Measurements from ENCODE around the gene ALDH4A1. TPM values are rescaled to one million over a fixed set of nuclear protein-coding genes. Genes with fewer than 3 reads are reported as not detected.

Gene ALDH4A1
- total RNA-seq, 2 experiments from 2014 or later: 4.4 to 5.8 TPM

- H3K4me1 Mint-ChIP-seq: peaks cover 33% of the 10 kb centered on the region
- peak; percentile 40 for ATAC-seq
- H3K27ac Mint-ChIP-seq: peak overlapping the region; percentile 65
- DNase-seq: peak; percentile 56
- peaks cover 58% of the 10 kb centered on the region for H3K36me3 Mint-ChIP-seq (ENCODE audit: low read depth)
- H3K9me3 Mint-ChIP-seq (ENCODE audit: low read depth): no peaks in the 10 kb centered on the region
- ChIA-PET CTCF (interaction anchor here (0.6 to 3.9 kb wide), 23 partner anchors 13 to 745 kb away, joined by 3 to 28 read pairs (median 4); no protein-coding TSS in a partner anchor), POLR2A (interaction anchor here (0.6 to 1.3 kb wide), 4 partner anchors 18 to 165 kb away, joined by 3 to 4 read pairs (median 4); no protein-coding TSS in a partner anchor)
- intact Hi-C loops (cut with DNase I, micrococcal nuclease): loop anchor here (5.0 to 10.0 kb wide), 2 partner anchors 203 to 976 kb away; partner anchors contain the start of gene OTUD3 (in 1 of the 2)
- H3K27me3 Mint-ChIP-seq: no peaks in the 10 kb centered on the region
- no peak overlapping the region for H3K4me3 Mint-ChIP-seq
Measured at GRCh38 chr1:18908911-18909771, 6.8 kb upstream of the ALDH4A1 start.

- ATAC-seq: no peak
- no peaks in the 10 kb centered on the region for H3K9me3 Mint-ChIP-seq (ENCODE audit: low read depth)
- intact Hi-C loops (cut with DNase I, micrococcal nuclease): loop anchor here (1.0 to 10.0 kb wide), 7 partner anchors 43 to 977 kb away; partner anchors contain the start of gene OTUD3 (in 1 of the 2)
Measured at GRCh38 chr1:18907917-18908845, 5.8 kb upstream of the ALDH4A1 start.

GRCh38 chr1:18907021-18907916, 4.9 kb upstream of the ALDH4A1 start:
- no peaks in the 10 kb centered on the region for H3K27me3 Mint-ChIP-seq
- H3K4me1 Mint-ChIP-seq: peaks cover 32% of the 10 kb centered on the region
- H3K27ac Mint-ChIP-seq: peak overlapping the region; percentile 51
- intact Hi-C loops (cut with DNase I, micrococcal nuclease): loop anchor here (1.0 to 10.0 kb wide), 7 partner anchors 44 to 978 kb away; partner anchors contain the start of gene OTUD3 (in 1 of the 2)
- POLR2A ChIA-PET: interaction anchor here (0.9 to 1.0 kb wide), 2 partner anchors 19 to 48 kb away, joined by 3 to 5 read pairs; no protein-coding TSS in a partner anchor
- CTCF ChIA-PET: interaction anchor here (0.6 to 3.9 kb wide), 36 partner anchors 9 to 277 kb away, joined by 3 to 28 read pairs (median 4); partner anchors contain the start of gene IFFO2
- peaks cover 51% of the 10 kb centered on the region for H3K36me3 Mint-ChIP-seq (ENCODE audit: low read depth)
- DNase-seq (peak; percentile 69), ATAC-seq (no peak)
- H3K4me3 Mint-ChIP-seq: no peak overlapping the region
- no peaks in the 10 kb centered on the region for H3K9me3 Mint-ChIP-seq (ENCODE audit: low read depth)

More at GRCh38 chr1:18907917-18908845, 5.8 kb upstream of the ALDH4A1 start:
- H3K4me1 Mint-ChIP-seq: peaks cover 35% of the 10 kb centered on the region
- H3K27me3 Mint-ChIP-seq: no peaks in the 10 kb centered on the region
- ChIA-PET POLR2A (interaction anchor here (0.6 to 1.3 kb wide), 3 partner anchors 19 to 166 kb away, joined by 3 to 4 read pairs (median 4); no protein-coding TSS in a partner anchor), CTCF (interaction anchor here (0.6 to 3.9 kb wide), 33 partner anchors 14 to 746 kb away, joined by 3 to 28 read pairs (median 4); partner anchors contain the start of gene IFFO2)
- H3K27ac Mint-ChIP-seq: peak overlapping the region; percentile 65
- DNase-seq: no peak
- H3K4me3 Mint-ChIP-seq: no peak overlapping the region
- H3K36me3 Mint-ChIP-seq (ENCODE audit: low read depth): peaks cover 55% of the 10 kb centered on the region

- Mint-ChIP-seq H3K27me3 (no peaks in the 10 kb centered on the region), H3K36me3 (ENCODE audit: low read depth) (peaks cover 17% of the 10 kb centered on the region), H3K4me1 (peaks cover 25% of the 10 kb centered on the region), H3K4me3 (peak overlapping the region; percentile 86), H3K9me3 (ENCODE audit: low read depth) (no peaks in the 10 kb centered on the region), H3K27ac (peak overlapping the region; percentile 45)
- ChIA-PET POLR2A (interaction anchor here (0.7 to 2.0 kb wide), 7 partner anchors 10 to 171 kb away, joined by 3 to 5 read pairs (median 3); partner anchors contain the start of gene IFFO2), CTCF (interaction anchor here (0.9 to 3.8 kb wide), 10 partner anchors 11 to 347 kb away, joined by 3 to 35 read pairs (median 4); partner anchors contain the start of gene EMC1)
- ATAC-seq (no peak), DNase-seq (no peak)
- intact Hi-C loops (cut with DNase I, micrococcal nuclease): loop anchor here (5.0 to 10.0 kb wide), 5 partner anchors 169 to 981 kb away; partner anchors contain the start of genes HTR6 (in 1 of the 2) and OTUD3 (in 1 of the 2)
Measured at GRCh38 chr1:18903291-18903756, 969 bp upstream of the ALDH4A1 start.

GRCh38 chr1:18901952-18902522, 318 bp downstream of the ALDH4A1 start:
- no peaks in the 10 kb centered on the region for H3K27me3 Mint-ChIP-seq
- intact Hi-C loops (cut with DNase I, micrococcal nuclease): loop anchor here (1.0 to 10.0 kb wide), 12 partner anchors 24 to 983 kb away; partner anchors contain the start of genes AKR7A2 (in 1 of the 2), EMC1 (in 1 of the 2), HTR6 (in 1 of the 2) and IFFO2 (in 1 of the 2)
- no peak for ATAC-seq
- ChIA-PET POLR2A (interaction anchor here (1.0 to 2.0 kb wide), 5 partner anchors 25 to 54 kb away, joined by 3 to 5 read pairs (median 3); partner anchors contain the start of gene IFFO2), CTCF (interaction anchor here (0.5 to 3.8 kb wide), 10 partner anchors 12 to 1856 kb away, joined by 3 to 35 read pairs (median 4); partner anchors contain the start of gene EMC1)
- H3K4me1 Mint-ChIP-seq: peaks cover 20% of the 10 kb centered on the region
- no peak for DNase-seq
- H3K27ac Mint-ChIP-seq: peak overlapping the region; percentile 71
- H3K4me3 Mint-ChIP-seq: peak overlapping the region; percentile 86
- peaks cover 5% of the 10 kb centered on the region for H3K36me3 Mint-ChIP-seq (ENCODE audit: low read depth)
- no peaks in the 10 kb centered on the region for H3K9me3 Mint-ChIP-seq (ENCODE audit: low read depth)

GRCh38 chr1:18901147-18901951, 1.0 kb downstream of the ALDH4A1 start:
- CTCF ChIA-PET: interaction anchor here (0.6 to 1.8 kb wide), 2 partner anchors 10 to 40 kb away, joined by 3 to 5 read pairs; no protein-coding TSS in a partner anchor
- Mint-ChIP-seq H3K36me3 (ENCODE audit: low read depth) (no peaks in the 10 kb centered on the region), H3K4me3 (peak overlapping the region; percentile 86), H3K27me3 (no peaks in the 10 kb centered on the region), H3K27ac (peak overlapping the region; percentile 71), H3K9me3 (ENCODE audit: low read depth) (no peaks in the 10 kb centered on the region), H3K4me1 (peaks cover 20% of the 10 kb centered on the region)
- POLR2A ChIA-PET: interaction anchor here (0.8 to 2.0 kb wide), 2 partner anchors 45 to 55 kb away, joined by 3 to 5 read pairs; partner anchors contain the start of gene IFFO2
- intact Hi-C loops (cut with DNase I, micrococcal nuclease): loop anchor here (5.0 to 10.0 kb wide), 5 partner anchors 171 to 983 kb away; partner anchors contain the start of genes HTR6 (in 1 of the 2) and OTUD3 (in 1 of the 2)
- DNase-seq: no peak
- no peak for ATAC-seq

GRCh38 chr1:18900303-18900841, 2.0 kb downstream of the ALDH4A1 start:
- Mint-ChIP-seq H3K4me1 (peaks cover 20% of the 10 kb centered on the region), H3K9me3 (ENCODE audit: low read depth) (no peaks in the 10 kb centered on the region), H3K27ac (no peak overlapping the region), H3K36me3 (ENCODE audit: low read depth) (no peaks in the 10 kb centered on the region), H3K4me3 (no peak overlapping the region), H3K27me3 (no peaks in the 10 kb centered on the region)
- DNase-seq (peak; percentile 35), ATAC-seq (no peak)
- CTCF ChIA-PET: interaction anchor here (0.5 to 1.8 kb wide), 3 partner anchors 11 to 336 kb away, joined by 3 to 5 read pairs (median 4); no protein-coding TSS in a partner anchor
- POLR2A ChIA-PET: no interaction called here
- intact Hi-C loops (cut with DNase I, micrococcal nuclease): loop anchor here (5.0 to 10.0 kb wide), 5 partner anchors 172 to 984 kb away; partner anchors contain the start of genes HTR6 (in 1 of the 2) and OTUD3 (in 1 of the 2)

- no peaks in the 10 kb centered on the region for H3K9me3 Mint-ChIP-seq (ENCODE audit: low read depth)
- intact Hi-C loops (cut with DNase I, micrococcal nuclease): loop anchor here (5.0 to 10.0 kb wide), 5 partner anchors 173 to 985 kb away; partner anchors contain the start of genes HTR6 (in 1 of the 2) and OTUD3 (in 1 of the 2)
- no peak overlapping the region for H3K4me3 Mint-ChIP-seq
- H3K4me1 Mint-ChIP-seq: peaks cover 20% of the 10 kb centered on the region
- no peaks in the 10 kb centered on the region for H3K36me3 Mint-ChIP-seq (ENCODE audit: low read depth)
- CTCF ChIA-PET: interaction anchor here (1.1 to 1.8 kb wide), 3 partner anchors 12 to 204 kb away, joined by 3 to 5 read pairs (median 3); no protein-coding TSS in a partner anchor
- no peaks in the 10 kb centered on the region for H3K27me3 Mint-ChIP-seq
- POLR2A ChIA-PET: no interaction called here
- DNase-seq: no peak
- H3K27ac Mint-ChIP-seq: no peak overlapping the region
- no peak for ATAC-seq
Measured at GRCh38 chr1:18899363-18900049, 2.8 kb downstream of the ALDH4A1 start.
